Measurements from ENCODE around the gene ZNF235.

GRCh38 chr19:44306283-44306682, 1.5 kb upstream of the ZNF235 start:
- no peak for TF ChIP-seq CTCF (conservative IDR thresholded peaks at IDR 0.05; ENCODE audit: low read depth, low read length)
- TF ChIP-seq EZH2 (IDR thresholded peaks at IDR 0.05; ENCODE audit: borderline replicate concordance, low read depth, low read length, poor library complexity, severe bottlenecking) = no peak

All from A673 (cell line).